ENCODE measurements around the gene SPA17. TPM values are rescaled to one million over a fixed set of nuclear protein-coding genes. Genes with fewer than 3 reads are reported as not detected.
A peak's percentile ranks its signal among the peaks of the same experiment; 100 is the strongest.

The SPA17 gene
- total RNA-seq (2014; rRNA removed; shearing (Covaris generic); ENCODE audit: low replicate concordance), result 1.2 and 10.4 TPM in 2 replicates

DNA sequence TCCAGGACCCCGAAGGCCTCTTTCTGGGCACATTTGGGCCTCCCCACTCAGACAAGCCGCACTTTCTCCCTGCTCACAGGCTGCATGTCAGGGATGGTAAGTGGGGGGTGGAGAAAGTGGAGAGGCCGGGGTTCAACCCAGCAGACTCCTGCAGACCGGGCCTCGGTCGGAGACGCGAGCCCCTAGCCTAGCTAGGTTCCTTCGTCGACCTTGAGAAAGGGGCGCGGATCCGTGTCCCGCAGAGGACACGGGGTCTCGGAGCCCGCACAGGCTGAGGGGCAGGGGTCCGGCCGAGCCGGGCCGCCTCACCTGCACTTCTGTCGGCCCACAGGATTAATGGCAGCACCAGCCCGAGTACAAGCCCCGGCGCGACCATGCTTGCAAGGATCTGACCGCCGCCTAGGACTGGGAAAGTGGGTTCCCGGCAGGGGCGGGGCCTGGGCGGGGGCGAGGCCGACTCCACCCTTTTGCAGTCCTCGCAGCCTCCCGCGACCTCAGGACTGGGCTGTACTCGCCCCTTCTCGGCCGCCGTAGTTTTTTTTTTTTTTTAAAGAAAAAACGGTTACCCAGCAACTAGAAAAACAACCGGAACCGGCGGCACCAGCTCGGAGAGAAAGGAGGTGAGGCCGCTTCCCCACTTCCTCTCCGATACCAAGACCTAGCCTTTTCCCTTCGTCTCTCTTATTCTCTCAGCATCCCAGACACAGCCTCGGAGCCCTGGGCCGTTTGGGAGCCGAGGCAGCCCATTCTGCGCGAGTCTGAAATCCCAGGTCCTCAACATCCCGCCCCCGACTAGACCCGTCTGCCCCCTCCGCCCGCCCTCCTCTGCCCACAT is at the start of gene SPA17, which contains the start of gene SIAE:
Gene SPA17 (plus strand): TSS at position 572 of the 835 bp plus-strand sequence. CDS start 1,361 bp downstream, outside the sequence.
Gene SIAE (minus strand): TSS at position 407 of the 835 bp plus-strand sequence. CDS start 31 bp downstream, at position 376.
- Histone ChIP-seq H3K36me3 (ENCODE audit: insufficient read depth, low read length) (no peaks in the 10 kb centered on the region), H3K9me2 (replicated peaks; ENCODE audit: insufficient read depth, low read length) (no peaks in the 10 kb centered on the region), H3K27ac (ENCODE audit: low read length) (no peak within 1 kb of the TSS), H3K9me3 (ENCODE audit: low read length) (no peaks in the 10 kb centered on the region), H3K9ac (ENCODE audit: low read length) (peak within 1 kb of the TSS; percentile 62), H3K4me3 (ENCODE audit: low read length) (peak within 1 kb of the TSS; percentile 65), H2AFZ (ENCODE audit: low read length) (no peak within 1 kb of the TSS), H3K4me1 (ENCODE audit: low read length) (peaks cover 11% of the 10 kb centered on the region), H4K20me1 (ENCODE audit: insufficient read depth, low read depth, low read length) (no peaks in the 10 kb centered on the region), H3K4me2 (ENCODE audit: low read depth, low read length, poor library complexity, severe bottlenecking) (peak within 1 kb of the TSS; percentile 72), H3K79me2 (ENCODE audit: low read length) (no peaks in the 10 kb centered on the region), H3K27me3 (ENCODE audit: low read length) (no peaks in the 10 kb centered on the region)
- DNase-seq, result peak; percentile 87

DNA sequence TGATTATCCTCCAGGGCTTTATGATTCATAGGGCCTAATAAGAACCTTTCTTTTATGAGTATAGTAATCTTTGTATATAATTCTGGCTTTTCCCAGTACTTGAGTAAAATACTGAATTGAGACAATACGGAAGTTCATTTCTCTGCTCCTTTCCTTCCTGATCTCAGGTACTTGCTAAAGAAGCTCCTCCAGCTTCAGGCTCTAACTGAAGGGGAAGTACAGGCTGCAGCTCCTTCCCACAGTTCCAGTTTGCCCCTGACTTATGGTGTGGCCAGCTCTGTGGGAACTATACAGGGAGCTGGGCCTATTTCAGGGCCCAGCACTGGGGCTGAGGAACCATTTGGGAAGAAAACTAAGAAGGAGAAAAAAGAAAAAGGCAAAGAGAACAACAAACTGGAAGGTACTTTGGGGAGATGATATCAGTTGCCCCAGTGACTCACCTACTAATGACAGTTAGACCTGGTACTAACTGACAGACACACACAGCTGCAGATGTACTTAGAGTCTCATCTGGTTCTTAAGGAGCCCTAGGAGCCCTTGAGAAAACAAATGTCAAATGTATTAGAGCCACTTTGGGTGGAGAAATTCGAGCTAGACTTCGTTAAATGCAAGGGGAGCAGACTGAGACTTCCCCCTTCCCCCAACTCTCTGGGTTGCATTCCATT is 48.1 kb upstream of the SPA17 start:
- Histone ChIP-seq H3K9me2 (replicated peaks; ENCODE audit: insufficient read depth, low read length) (no peaks in the 10 kb centered on the region), H3K36me3 (ENCODE audit: insufficient read depth, low read length) (peaks cover 4% of the 10 kb centered on the region; the same call in 1 of the 2 replicates), H3K79me2 (ENCODE audit: low read length) (peaks cover 29% of the 10 kb centered on the region), H4K20me1 (ENCODE audit: insufficient read depth, low read depth, low read length) (peaks cover 6% of the 10 kb centered on the region; the same call in 1 of the 2 replicates), H3K27me3 (ENCODE audit: low read length) (no peaks in the 10 kb centered on the region), H3K9ac (ENCODE audit: low read length) (no peak overlapping the region), H3K27ac (ENCODE audit: low read length) (no peak overlapping the region), H3K4me2 (ENCODE audit: low read depth, low read length, poor library complexity, severe bottlenecking) (no peak overlapping the region), H2AFZ (ENCODE audit: low read length) (no peak overlapping the region), H3K4me3 (ENCODE audit: low read length) (no peak overlapping the region), H3K9me3 (ENCODE audit: low read length) (no peaks in the 10 kb centered on the region), H3K4me1 (ENCODE audit: low read length) (peaks cover 16% of the 10 kb centered on the region)
- DNase-seq, result no peak

DNA sequence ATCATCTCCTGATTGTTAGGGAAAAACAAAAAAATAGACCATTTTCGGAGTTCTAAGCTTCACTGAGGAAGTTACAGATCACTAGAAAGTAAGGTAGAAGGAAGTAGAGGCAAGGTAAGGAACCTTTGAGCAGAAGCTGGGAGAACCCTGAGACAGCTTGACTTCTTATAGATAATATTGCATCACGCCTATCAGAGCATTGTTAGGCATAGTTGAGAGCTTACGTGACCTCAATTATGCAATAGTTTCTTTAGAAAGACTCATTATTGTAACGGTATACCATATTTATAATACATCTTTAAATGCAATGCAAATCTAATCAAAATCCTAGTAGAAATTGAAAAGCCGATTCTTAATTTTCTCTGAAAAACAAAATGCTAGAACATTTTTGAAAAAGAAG is 46.2 kb upstream of the SPA17 start:
- H3K4me2 ChIP-seq (ENCODE audit: low read depth, low read length, poor library complexity, severe bottlenecking), result no peak overlapping the region
- no peak overlapping the region for H2AFZ ChIP-seq (ENCODE audit: low read length)
- H3K9ac ChIP-seq (ENCODE audit: low read length), result no peak overlapping the region
- H3K79me2 ChIP-seq (ENCODE audit: low read length), result peaks cover 29% of the 10 kb centered on the region
- no peak for DNase-seq
- H3K9me3 ChIP-seq (ENCODE audit: low read length), result no peaks in the 10 kb centered on the region
- H3K4me1 ChIP-seq (ENCODE audit: low read length), result peaks cover 11% of the 10 kb centered on the region
- peaks cover 4% of the 10 kb centered on the region; the same call in 1 of the 2 replicates for H3K36me3 ChIP-seq (ENCODE audit: insufficient read depth, low read length)
- H3K4me3 ChIP-seq (ENCODE audit: low read length), result no peak overlapping the region
- H3K27ac ChIP-seq (ENCODE audit: low read length), result no peak overlapping the region
- no peaks in the 10 kb centered on the region for H3K9me2 ChIP-seq (replicated peaks; ENCODE audit: insufficient read depth, low read length)
- H4K20me1 ChIP-seq (ENCODE audit: insufficient read depth, low read depth, low read length), result peaks cover 6% of the 10 kb centered on the region; the same call in 1 of the 2 replicates
- no peaks in the 10 kb centered on the region for H3K27me3 ChIP-seq (ENCODE audit: low read length)

DNA sequence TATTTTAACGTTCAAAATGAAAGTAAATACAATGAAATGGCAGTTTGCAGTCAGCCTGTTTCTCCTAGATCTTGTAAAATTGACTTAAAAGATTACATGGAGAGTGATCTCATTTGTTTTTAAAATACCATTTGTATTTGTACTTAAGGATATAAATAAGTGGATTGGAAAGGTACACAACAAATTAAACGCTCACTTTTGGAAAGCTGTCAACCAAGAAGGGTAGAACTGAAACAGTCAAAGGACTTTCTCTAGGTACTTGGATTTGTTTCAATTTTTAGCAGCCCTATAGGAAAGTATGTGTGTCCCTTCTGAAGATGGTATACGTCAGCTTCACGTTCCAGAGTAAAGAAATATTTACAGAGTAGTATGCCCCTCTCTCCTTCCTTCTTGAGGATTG is 43.7 kb upstream of the SPA17 start:
- DNase-seq, result no peak
- H3K79me2 ChIP-seq (ENCODE audit: low read length), result peaks cover 7% of the 10 kb centered on the region
- no peaks in the 10 kb centered on the region for H3K4me1 ChIP-seq (ENCODE audit: low read length)
- no peak overlapping the region for H3K27ac ChIP-seq (ENCODE audit: low read length)
- H3K9me3 ChIP-seq (ENCODE audit: low read length), result no peaks in the 10 kb centered on the region
- H4K20me1 ChIP-seq (ENCODE audit: insufficient read depth, low read depth, low read length), result no peaks in the 10 kb centered on the region
- no peak overlapping the region for H3K9ac ChIP-seq (ENCODE audit: low read length)
- no peak overlapping the region for H2AFZ ChIP-seq (ENCODE audit: low read length)
- no peaks in the 10 kb centered on the region for H3K9me2 ChIP-seq (replicated peaks; ENCODE audit: insufficient read depth, low read length)
- no peaks in the 10 kb centered on the region for H3K27me3 ChIP-seq (ENCODE audit: low read length)
- H3K4me2 ChIP-seq (ENCODE audit: low read depth, low read length, poor library complexity, severe bottlenecking), result no peak overlapping the region
- peaks cover 4% of the 10 kb centered on the region for H3K36me3 ChIP-seq (ENCODE audit: insufficient read depth, low read length)
- H3K4me3 ChIP-seq (ENCODE audit: low read length), result no peak overlapping the region

DNA sequence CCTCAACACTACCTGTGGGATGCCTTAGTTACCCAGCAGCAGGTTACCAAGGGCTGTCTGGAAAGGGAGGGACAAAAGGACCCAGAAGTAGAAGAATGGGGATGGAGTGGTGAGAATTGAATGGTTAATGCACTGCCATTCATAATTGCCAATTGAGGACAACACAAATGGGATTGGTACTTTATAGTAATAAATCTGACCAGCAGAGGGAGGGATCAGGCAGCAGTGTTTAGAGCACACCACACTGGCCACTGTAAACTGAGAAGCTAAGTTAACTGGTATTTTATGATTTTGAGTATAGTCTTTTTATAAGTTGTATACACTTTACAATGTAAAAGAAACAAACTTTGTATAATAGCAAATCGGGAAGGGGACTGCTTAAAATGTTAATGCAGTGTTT is 40.3 kb upstream of the SPA17 start:
- no peak overlapping the region for H2AFZ ChIP-seq (ENCODE audit: low read length)
- no peak overlapping the region for H3K27ac ChIP-seq (ENCODE audit: low read length)
- H3K4me1 ChIP-seq (ENCODE audit: low read length), result no peaks in the 10 kb centered on the region
- no peaks in the 10 kb centered on the region for H3K27me3 ChIP-seq (ENCODE audit: low read length)
- no peaks in the 10 kb centered on the region for H3K9me2 ChIP-seq (replicated peaks; ENCODE audit: insufficient read depth, low read length)
- DNase-seq, result no peak
- H3K9ac ChIP-seq (ENCODE audit: low read length), result no peak overlapping the region
- no peaks in the 10 kb centered on the region for H4K20me1 ChIP-seq (ENCODE audit: insufficient read depth, low read depth, low read length)
- H3K36me3 ChIP-seq (ENCODE audit: insufficient read depth, low read length), result no peaks in the 10 kb centered on the region; the same call in none of the 2 replicates
- H3K79me2 ChIP-seq (ENCODE audit: low read length), result no peaks in the 10 kb centered on the region
- no peak overlapping the region for H3K4me2 ChIP-seq (ENCODE audit: low read depth, low read length, poor library complexity, severe bottlenecking)
- no peak overlapping the region for H3K4me3 ChIP-seq (ENCODE audit: low read length)
- no peaks in the 10 kb centered on the region for H3K9me3 ChIP-seq (ENCODE audit: low read length)

DNA sequence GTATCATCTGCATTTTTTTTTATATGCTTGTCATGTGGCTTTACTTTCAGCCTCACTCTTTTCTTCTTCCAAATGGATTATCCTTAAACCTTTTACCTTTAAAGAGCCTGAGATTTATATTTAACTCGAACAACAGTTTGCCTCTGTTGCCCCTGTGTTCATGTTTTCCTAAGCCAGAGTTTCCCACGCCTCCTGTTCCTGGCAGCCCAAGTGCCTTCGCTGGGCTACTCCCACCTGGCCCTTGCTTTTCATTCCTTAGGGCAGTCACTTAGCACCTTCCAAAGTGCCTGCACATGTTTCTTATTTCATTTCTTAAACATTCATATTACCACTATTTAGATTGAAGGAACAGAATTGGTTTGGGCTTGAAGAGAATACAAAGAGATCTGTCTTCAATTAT is 37.8 kb upstream of the SPA17 start:
- Histone ChIP-seq H3K36me3 (ENCODE audit: insufficient read depth, low read length) (no peaks in the 10 kb centered on the region; the same call in none of the 2 replicates), H3K9me2 (replicated peaks; ENCODE audit: insufficient read depth, low read length) (no peaks in the 10 kb centered on the region), H3K4me1 (ENCODE audit: low read length) (no peaks in the 10 kb centered on the region), H3K9ac (ENCODE audit: low read length) (no peak overlapping the region), H2AFZ (ENCODE audit: low read length) (no peak overlapping the region), H3K4me3 (ENCODE audit: low read length) (no peak overlapping the region), H4K20me1 (ENCODE audit: insufficient read depth, low read depth, low read length) (no peaks in the 10 kb centered on the region), H3K27ac (ENCODE audit: low read length) (no peak overlapping the region), H3K9me3 (ENCODE audit: low read length) (no peaks in the 10 kb centered on the region), H3K4me2 (ENCODE audit: low read depth, low read length, poor library complexity, severe bottlenecking) (no peak overlapping the region), H3K27me3 (ENCODE audit: low read length) (no peaks in the 10 kb centered on the region), H3K79me2 (ENCODE audit: low read length) (no peaks in the 10 kb centered on the region)
- no peak for DNase-seq

DNA sequence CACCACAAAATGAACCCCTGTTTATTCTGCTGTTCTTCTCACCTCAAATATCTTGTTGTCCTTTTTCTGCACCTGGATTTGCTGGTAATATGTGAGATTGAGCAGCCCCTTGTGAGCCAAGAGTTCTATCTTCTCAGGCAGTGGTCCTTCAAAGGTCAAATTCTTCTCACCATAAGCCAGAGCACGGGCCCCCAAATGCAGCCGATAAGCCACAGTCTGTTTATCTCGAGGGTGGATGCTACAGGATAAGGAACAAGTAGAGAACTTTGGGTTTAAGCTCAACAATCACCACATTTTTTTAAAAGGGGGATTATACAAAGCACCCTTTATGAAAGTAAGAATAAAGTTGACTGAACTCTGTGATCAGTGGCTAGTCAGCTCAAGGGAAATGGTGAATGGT is 35.2 kb upstream of the SPA17 start:
- no peak overlapping the region for H3K4me3 ChIP-seq (ENCODE audit: low read length)
- no peaks in the 10 kb centered on the region for H3K4me1 ChIP-seq (ENCODE audit: low read length)
- no peaks in the 10 kb centered on the region for H3K79me2 ChIP-seq (ENCODE audit: low read length)
- no peak overlapping the region for H3K27ac ChIP-seq (ENCODE audit: low read length)
- H4K20me1 ChIP-seq (ENCODE audit: insufficient read depth, low read depth, low read length), result no peaks in the 10 kb centered on the region
- no peaks in the 10 kb centered on the region for H3K36me3 ChIP-seq (ENCODE audit: insufficient read depth, low read length)
- H3K27me3 ChIP-seq (ENCODE audit: low read length), result no peaks in the 10 kb centered on the region
- no peak overlapping the region for H3K9ac ChIP-seq (ENCODE audit: low read length)
- DNase-seq, result no peak
- no peak overlapping the region for H3K4me2 ChIP-seq (ENCODE audit: low read depth, low read length, poor library complexity, severe bottlenecking)
- H3K9me2 ChIP-seq (replicated peaks; ENCODE audit: insufficient read depth, low read length), result no peaks in the 10 kb centered on the region
- H2AFZ ChIP-seq (ENCODE audit: low read length), result no peak overlapping the region
- no peaks in the 10 kb centered on the region for H3K9me3 ChIP-seq (ENCODE audit: low read length)

DNA sequence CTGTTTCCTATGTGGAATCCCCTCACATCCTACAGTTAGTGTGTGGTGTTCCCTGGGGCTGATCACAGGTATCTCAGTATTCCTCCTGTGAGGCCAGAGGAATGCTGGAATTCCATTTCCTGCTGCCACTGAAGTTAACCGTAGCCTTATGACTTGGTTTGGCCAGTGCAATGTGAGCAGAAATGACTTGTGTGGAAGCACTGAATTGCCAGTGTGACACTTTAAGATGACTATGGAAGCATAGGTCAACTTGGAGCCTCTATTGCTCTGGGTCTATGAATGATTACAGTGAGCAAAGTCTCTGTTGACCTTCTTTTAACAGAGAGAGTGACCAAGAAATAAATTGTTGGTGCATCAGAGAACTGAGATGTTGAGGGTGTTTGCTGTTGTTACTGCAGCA is 34.5 kb upstream of the SPA17 start:
- Histone ChIP-seq H3K27ac (ENCODE audit: low read length) (no peak overlapping the region), H3K79me2 (ENCODE audit: low read length) (no peaks in the 10 kb centered on the region), H2AFZ (ENCODE audit: low read length) (no peak overlapping the region), H3K27me3 (ENCODE audit: low read length) (no peaks in the 10 kb centered on the region), H3K36me3 (ENCODE audit: insufficient read depth, low read length) (no peaks in the 10 kb centered on the region), H3K9me3 (ENCODE audit: low read length) (no peaks in the 10 kb centered on the region), H3K4me1 (ENCODE audit: low read length) (no peaks in the 10 kb centered on the region), H3K4me3 (ENCODE audit: low read length) (no peak overlapping the region), H3K9me2 (replicated peaks; ENCODE audit: insufficient read depth, low read length) (no peaks in the 10 kb centered on the region), H3K4me2 (ENCODE audit: low read depth, low read length, poor library complexity, severe bottlenecking) (no peak overlapping the region), H3K9ac (ENCODE audit: low read length) (no peak overlapping the region), H4K20me1 (ENCODE audit: insufficient read depth, low read depth, low read length) (no peaks in the 10 kb centered on the region)
- DNase-seq, result no peak
